ENCODE results near the gene DNMT1.

DNA sequence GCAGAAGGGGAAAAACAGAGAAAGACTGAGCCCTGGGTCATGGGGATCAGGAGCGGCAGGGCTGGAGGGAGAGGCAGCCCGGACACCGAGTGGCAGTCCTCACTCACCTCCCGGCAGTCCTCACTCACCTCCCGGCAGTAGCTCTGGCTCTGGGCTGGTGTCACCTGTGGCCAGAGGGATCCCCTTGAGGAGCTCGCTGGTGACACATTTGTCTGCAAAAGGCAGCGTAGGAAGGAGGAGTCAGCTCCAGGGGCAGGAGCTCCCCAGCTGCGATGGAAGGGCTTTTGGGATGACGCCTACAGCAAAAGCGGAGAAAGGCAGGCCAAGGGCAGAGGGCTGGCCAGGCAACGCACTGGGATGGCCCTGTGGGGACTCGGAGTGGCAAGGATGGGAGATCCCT, 75.8 kb downstream of the DNMT1 start:
- TF ChIP-seq, protein P1, sequence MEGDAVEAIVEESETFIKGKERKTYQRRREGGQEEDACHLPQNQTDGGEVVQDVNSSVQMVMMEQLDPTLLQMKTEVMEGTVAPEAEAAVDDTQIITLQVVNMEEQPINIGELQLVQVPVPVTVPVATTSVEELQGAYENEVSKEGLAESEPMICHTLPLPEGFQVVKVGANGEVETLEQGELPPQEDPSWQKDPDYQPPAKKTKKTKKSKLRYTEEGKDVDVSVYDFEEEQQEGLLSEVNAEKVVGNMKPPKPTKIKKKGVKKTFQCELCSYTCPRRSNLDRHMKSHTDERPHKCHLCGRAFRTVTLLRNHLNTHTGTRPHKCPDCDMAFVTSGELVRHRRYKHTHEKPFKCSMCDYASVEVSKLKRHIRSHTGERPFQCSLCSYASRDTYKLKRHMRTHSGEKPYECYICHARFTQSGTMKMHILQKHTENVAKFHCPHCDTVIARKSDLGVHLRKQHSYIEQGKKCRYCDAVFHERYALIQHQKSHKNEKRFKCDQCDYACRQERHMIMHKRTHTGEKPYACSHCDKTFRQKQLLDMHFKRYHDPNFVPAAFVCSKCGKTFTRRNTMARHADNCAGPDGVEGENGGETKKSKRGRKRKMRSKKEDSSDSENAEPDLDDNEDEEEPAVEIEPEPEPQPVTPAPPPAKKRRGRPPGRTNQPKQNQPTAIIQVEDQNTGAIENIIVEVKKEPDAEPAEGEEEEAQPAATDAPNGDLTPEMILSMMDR (IDR thresholded peaks at IDR 0.05), result no peak
- TF ChIP-seq POLR2A (IDR thresholded peaks at IDR 0.05), result no peak

All from body of pancreas (tissue), 4 donors.